Stimulated activated CD4-positive, alpha-beta T cell treated with anti-CD3 and anti-CD28 coated beads, TNF-alpha, amount 100 ng/mL, for 48 hours (primary cell): ENCODE data around the gene GRPR.

Experiments used
- DNase-seq, 3 donors: peaks; one replicate each; pipeline ENCODE4 v3.0.0-alpha.2; 2020; ENCODE audit warnings: low read depth in 3 of 3

The GRPR gene

DNA sequence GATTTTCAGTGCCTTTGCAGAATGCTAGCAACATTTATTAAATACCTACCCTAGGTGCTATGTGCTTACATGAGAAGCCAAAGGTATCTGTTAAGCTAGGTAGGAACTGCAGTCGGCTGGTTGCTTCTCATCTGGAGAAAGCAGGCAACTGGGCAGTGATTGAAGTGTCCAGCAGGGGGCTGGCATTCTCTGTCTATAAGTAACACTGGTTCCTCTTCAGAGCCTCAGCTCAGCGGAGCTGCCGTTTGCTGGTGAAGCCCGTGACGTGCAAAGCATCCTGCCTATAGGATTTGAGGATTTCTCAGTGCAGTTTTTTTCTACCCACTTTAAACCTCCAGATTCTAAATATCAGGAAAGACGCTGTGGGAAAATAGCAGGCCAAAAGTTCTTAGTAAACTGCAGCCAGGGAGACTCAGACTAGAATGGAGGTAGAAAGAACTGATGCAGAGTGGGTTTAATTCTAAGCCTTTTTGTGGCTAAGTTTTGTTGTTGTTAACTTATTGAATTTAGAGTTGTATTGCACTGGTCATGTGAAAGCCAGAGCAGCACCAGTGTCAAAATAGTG is at the start of gene GRPR:
Gene GRPR (plus strand): TSS at position 344 of the 565 bp plus-strand sequence. CDS start 389 bp downstream, outside the sequence.
- peak; percentile 16 to 29 (median 20) for DNase-seq

DNA sequence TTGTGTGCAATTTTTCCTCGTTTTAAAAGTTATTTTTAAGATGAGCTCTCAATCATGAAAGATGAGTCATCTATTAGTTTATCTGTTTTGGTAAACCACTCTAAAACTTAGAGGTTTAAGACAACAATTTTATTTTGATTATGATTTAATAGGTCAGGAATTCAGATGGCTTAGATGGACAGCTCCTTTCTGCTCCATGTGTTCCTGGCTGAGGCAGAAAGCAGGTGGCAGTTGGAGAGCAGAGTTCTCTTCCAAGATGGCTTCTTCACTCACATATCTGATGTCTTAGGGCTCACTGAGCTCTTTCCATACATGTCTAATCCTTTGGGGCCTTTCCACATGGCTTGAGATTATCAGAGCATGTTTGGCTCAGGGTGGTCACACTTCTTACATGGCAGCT is 48.3 kb upstream of the GRPR start:
- DNase-seq = no peak

DNA sequence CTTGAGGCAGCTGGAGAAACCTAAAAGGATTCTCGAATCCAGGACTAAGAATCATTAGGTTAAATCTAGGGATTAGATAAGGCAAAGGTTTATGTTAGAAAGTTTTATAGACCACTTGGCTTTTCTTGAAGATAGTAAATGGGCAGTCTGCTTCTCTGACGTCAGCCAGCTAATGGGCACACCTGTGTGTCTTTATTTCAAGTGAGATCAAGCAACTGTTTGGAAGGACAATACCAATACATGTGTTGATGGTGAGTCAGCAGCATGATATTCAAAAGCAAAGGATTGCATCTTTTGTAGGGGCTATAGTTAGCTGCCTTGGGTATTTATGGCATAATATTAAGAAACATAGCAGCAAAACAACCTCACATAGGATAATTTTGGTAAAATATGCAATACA is 46.5 kb upstream of the GRPR start:
- no peak for DNase-seq

DNA sequence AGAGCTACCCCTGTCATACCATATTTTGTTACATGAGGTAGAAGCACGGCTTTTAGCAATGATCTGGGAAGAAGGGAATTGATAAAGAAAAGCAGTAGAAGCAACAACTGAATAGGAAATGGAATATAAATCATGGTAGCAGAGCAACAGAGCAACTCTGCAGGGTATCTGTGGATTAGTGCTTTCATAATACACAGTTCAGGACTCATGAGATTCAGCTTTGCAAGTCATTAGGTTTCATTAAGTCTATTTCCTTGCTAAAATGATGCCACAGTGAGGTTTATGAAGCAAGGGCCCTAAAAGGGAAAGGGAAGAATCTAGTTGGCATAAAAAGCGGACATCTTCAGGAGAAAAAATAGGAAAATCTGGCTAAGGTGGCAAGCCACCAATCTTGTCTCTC is 45.6 kb upstream of the GRPR start:
- DNase-seq = no peak

- DNase-seq = no peak
Measured at GRCh38 chrX:16081357-16081756, 42.0 kb upstream of the GRPR start.

DNA sequence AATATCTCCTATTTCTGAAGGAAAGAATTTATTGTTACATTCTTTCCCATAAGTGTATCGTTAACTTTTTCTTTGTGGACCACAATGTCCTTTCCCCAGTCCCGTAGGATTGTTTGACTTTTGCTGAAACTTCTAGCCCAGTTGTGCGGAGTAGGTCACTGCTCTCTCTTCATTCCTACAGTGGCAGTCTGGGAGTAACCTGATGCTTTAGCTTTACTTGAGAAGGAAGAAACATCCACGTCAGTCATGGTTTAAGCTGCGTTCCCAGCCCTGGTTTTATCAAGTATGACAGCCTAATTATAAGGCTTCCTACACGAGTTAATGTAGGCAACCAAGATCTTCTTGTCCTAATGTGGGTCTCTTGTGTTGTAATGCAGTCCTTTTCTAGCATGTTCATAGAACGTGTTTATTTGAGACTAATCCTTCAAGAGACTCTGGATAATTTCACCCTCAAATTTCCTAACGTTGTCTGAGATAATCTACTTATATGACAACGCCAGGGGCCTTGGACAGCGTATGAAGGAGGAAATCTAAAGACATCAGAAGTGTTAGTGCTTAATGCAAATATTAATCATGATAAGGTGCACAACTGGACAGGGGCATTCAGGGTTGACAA is 40.8 kb upstream of the GRPR start:
- no peak for DNase-seq

GRCh38 chrX:16087076-16087475 is 36.3 kb upstream of the GRPR start:
- DNase-seq = no peak

GRCh38 chrX:16089086-16089485 is 34.3 kb upstream of the GRPR start:
- no peak for DNase-seq

GRCh38 chrX:16096141-16096540 is 27.2 kb upstream of the GRPR start:
- DNase-seq = no peak

DNA sequence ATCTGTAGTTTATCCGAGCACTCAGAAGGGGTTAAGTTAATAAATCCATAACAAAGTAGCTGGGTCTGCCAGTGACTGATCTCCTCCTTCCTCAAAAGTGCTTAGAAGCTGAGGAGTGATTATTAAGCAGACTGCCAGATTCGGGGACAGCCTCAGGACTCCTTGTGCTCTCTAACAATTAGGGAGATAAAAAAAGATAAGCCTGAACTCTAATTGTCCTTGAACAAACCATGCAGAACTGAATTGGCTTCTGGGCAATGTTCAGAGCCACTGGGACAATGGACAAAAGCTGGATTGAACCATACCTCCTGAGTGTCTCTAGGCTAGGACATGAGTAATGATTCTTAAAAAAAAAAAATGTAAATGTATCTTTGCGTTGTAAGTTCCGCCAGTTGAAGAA is 22.7 kb upstream of the GRPR start:
- no peak for DNase-seq

DNA sequence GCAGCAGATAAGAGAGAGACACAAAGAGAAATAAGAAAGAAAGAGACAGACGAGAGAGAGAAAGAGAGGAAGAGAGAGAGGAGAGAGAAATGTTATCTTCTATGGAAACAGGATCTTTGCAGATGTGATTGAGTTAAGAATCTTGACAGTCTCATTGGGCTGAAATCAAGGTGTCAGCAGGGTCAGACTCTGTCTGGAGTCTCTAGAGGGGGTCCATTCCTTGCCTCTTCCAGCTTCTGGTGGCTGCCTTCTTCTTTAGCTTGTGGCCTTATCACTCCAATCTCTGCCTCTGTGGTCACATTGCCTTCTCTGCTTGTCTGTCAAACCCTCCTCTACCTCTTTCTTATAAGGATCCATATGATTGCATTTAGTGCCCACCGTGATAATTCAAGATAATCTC is 21.8 kb upstream of the GRPR start:
- DNase-seq = no peak

- DNase-seq = no peak
Measured at GRCh38 chrX:16103625-16104024, 19.7 kb upstream of the GRPR start.

- no peak for DNase-seq
Measured at GRCh38 chrX:16112428-16112827, 10.9 kb upstream of the GRPR start.

DNA sequence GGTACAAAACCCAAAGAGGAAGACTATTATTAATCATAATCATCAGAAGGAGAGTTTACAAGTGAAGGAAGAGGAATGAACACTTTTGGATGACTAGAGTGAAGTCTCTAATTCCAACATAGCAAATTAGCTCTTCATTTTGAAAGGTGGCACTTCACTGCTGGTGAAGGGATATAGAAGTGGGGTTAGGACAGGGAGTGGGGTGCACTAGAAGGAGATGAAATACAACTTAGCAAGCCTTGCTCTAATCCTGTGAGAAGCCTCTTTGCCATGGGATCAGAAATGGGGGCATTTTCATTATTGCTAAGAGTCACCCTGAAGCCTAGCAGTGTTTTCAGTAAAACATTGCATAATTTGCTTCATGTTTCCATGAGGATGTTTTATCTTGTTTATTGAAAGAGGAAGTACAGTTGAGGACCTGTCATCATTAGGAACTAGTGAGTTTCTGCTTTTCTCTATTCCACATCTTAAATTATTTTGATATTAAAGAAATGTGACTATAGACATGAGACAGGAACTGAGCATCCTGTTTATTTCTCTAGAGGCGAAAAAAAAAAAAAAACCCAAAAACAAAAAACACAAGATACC is 9.3 kb upstream of the GRPR start:
- DNase-seq = no peak

- no peak for DNase-seq
Measured at GRCh38 chrX:16114611-16115010, 8.8 kb upstream of the GRPR start.

DNA sequence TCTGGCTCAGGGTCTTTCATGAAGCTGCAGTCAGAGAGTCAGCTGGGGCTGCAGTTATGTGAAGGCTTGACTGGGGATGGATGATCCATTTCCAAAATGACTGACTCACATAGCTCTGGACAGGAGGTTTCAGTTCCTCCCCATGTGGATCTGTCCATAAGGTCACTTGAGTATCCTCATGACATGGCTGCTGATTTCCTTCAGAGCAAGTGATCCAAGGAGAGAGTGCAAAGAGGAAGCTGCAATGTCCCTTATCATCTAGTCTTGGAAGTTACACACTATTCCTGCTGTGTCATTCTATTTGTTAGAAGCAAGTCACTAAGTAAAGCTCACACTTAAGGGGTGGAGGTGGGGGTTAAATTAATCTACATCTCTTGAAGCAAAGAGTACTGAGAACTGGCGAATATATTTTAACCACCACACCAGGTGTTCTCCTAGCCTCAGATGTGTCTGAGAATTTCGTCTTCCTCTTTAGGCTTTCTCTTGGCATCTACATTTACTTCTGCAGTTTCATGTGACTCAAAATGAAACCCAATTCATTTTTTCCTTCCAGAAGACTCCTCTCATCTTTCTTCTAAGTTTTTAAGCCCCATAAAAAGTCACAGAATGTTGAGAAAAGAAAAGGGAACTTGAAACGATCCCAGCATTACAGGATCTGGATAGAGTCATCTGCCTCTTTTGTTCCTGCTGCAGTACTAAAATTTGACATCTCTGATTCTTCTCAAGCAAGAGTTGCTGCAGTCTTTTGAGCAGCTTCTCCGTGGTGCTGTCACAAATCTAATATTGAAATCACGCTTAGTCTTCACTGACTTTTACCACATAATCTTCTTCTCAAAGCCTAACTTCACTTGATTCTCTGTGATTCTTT is 3.8 kb upstream of the GRPR start:
- no peak for DNase-seq

- no peak for DNase-seq
Measured at GRCh38 chrX:16120431-16120830, 2.9 kb upstream of the GRPR start.

DNA sequence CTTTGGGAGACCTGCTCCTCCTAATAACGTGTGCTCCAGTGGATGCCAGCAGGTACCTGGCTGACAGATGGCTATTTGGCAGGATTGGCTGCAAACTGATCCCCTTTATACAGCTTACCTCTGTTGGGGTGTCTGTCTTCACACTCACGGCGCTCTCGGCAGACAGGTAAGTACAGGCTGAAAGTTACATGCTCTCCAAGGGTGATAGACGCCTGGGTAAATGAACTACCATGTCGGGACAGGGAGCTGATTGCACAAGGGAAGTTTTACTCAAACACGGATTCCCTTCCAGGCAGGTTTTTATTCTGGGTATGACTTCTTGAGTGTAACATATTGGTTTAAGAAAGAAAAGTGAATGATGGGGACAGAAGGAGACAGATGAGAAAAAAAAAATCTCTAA is 836 bp downstream of the GRPR start:
- no peak for DNase-seq

- no peak for DNase-seq
Measured at GRCh38 chrX:16125520-16126149, 2.3 kb downstream of the GRPR start.

- no peak for DNase-seq
Measured at GRCh38 chrX:16130707-16131106, 7.3 kb downstream of the GRPR start.

GRCh38 chrX:16134936-16135335 is 11.6 kb downstream of the GRPR start:
- no peak for DNase-seq

GRCh38 chrX:16136080-16136479 is 12.7 kb downstream of the GRPR start:
- no peak for DNase-seq
